IPS-20b (cell line): ENCODE measurements around the gene MBD3L1.

Source experiments
- H3K27ac ChIP-seq: one replicate; pipeline ENCODE4 v1.5.1; 2013; ENCODE audit warnings: low read length
- H3K27me3 ChIP-seq: 2 replicates; pipeline ENCODE4 v1.6.1; 2013; ENCODE audit warnings: mild to moderate bottlenecking, low read length, inconsistent platforms; ENCODE audit not compliant: insufficient read depth
- H3K36me3 ChIP-seq: 2 replicates; pipeline ENCODE4 v1.6.1; 2013; ENCODE audit warnings: low read depth, mild to moderate bottlenecking, inconsistent platforms, low read length, moderate library complexity; ENCODE audit not compliant: insufficient read depth
- H3K4me1 ChIP-seq: 2 replicates; pipeline ENCODE4 v1.6.1; 2013; ENCODE audit warnings: mild to moderate bottlenecking, control low read depth, inconsistent platforms, low read length, moderate library complexity; ENCODE audit not compliant: insufficient read depth
- H3K4me3 ChIP-seq: 2 replicates; pipeline ENCODE4 v1.5.1; 2013; ENCODE audit warnings: mild to moderate bottlenecking, low read length, inconsistent platforms
- H3K9ac ChIP-seq: 2 replicates; pipeline ENCODE4 v1.6.1; 2013; ENCODE audit warnings: low read depth, mild to moderate bottlenecking, inconsistent platforms, low read length, moderate library complexity
- H3K9me3 ChIP-seq: 2 replicates; pipeline ENCODE4 v1.6.1; 2013; ENCODE audit warnings: mild to moderate bottlenecking, low read depth, low read length, inconsistent platforms; ENCODE audit not compliant: insufficient read depth

MBD3L1 gene

GRCh38 chr19:8884416-8884815 lies 52.2 kb downstream of the MBD3L1 start:
- Histone ChIP-seq H3K27ac (no peak overlapping the region), H3K4me1 (no peaks in the 10 kb centered on the region), H3K4me3 (no peak overlapping the region), H3K9ac (no peak overlapping the region), H3K9me3 (peaks cover 99% of the 10 kb centered on the region), H3K36me3 (no peaks in the 10 kb centered on the region), H3K27me3 (no peaks in the 10 kb centered on the region)

GRCh38 chr19:8887364-8887763 lies 55.2 kb downstream of the MBD3L1 start:
- Histone ChIP-seq H3K27ac (no peak overlapping the region), H3K4me3 (no peak overlapping the region), H3K9me3 (peaks cover 97% of the 10 kb centered on the region), H3K9ac (no peak overlapping the region), H3K4me1 (no peaks in the 10 kb centered on the region), H3K27me3 (no peaks in the 10 kb centered on the region), H3K36me3 (no peaks in the 10 kb centered on the region)

GRCh38 chr19:8890260-8890659 lies 58.1 kb downstream of the MBD3L1 start:
- Histone ChIP-seq H3K27ac (no peak overlapping the region), H3K9me3 (peaks cover 98% of the 10 kb centered on the region), H3K9ac (no peak overlapping the region), H3K4me3 (no peak overlapping the region), H3K4me1 (no peaks in the 10 kb centered on the region), H3K36me3 (no peaks in the 10 kb centered on the region), H3K27me3 (no peaks in the 10 kb centered on the region)
